HG03159 (cell line): ENCODE results near the gene PIANP.
"Not testable (repeated sequence)": the region's sequence is repeated elsewhere in the genome, so short reads cannot be mapped to it uniquely, and the experiment has no call there.

ENCODE experiments used
- ATAC-seq: cut with Tn5 transposase; IDR thresholded peaks from one replicate; pipeline ENCODE4 v1.9.1; 2021; ENCODE audit warnings: mild to moderate bottlenecking, moderate library complexity; ENCODE audit not compliant: unreplicated experiment

The PIANP gene

GRCh38 chr12:6708351-6708750 lies 7.7 kb upstream of the PIANP start:
- not testable (repeated sequence) for ATAC-seq

- ATAC-seq = no peak
Measured at GRCh38 chr12:6703631-6704030, 3.0 kb upstream of the PIANP start.

GRCh38 chr12:6701078-6701768 lies 608 bp upstream of the PIANP start:
- ATAC-seq = no peak

GRCh38 chr12:6699989-6700645 lies 498 bp downstream of the PIANP start:
- no peak for ATAC-seq

- ATAC-seq = no peak
Measured at GRCh38 chr12:6699259-6699988, 1.2 kb downstream of the PIANP start.

- no peak for ATAC-seq
Measured at GRCh38 chr12:6698352-6699046, 2.1 kb downstream of the PIANP start.

GRCh38 chr12:6697584-6698351 lies 2.8 kb downstream of the PIANP start:
- ATAC-seq = no peak

- no peak for ATAC-seq
Measured at GRCh38 chr12:6696690-6697583, 3.7 kb downstream of the PIANP start.

- no peak for ATAC-seq
Measured at GRCh38 chr12:6695313-6696045, 5.1 kb downstream of the PIANP start.

GRCh38 chr12:6694701-6695100 lies 5.9 kb downstream of the PIANP start:
- ATAC-seq = no peak

GRCh38 chr12:6693832-6694355 lies 6.7 kb downstream of the PIANP start:
- no peak for ATAC-seq

- no peak for ATAC-seq
Measured at GRCh38 chr12:6692888-6693287, 7.7 kb downstream of the PIANP start.

GRCh38 chr12:6691473-6691872 lies 9.1 kb downstream of the PIANP start:
- ATAC-seq = no peak

- ATAC-seq = peak; percentile 80
Measured at GRCh38 chr12:6688999-6689882, 11.4 kb downstream of the PIANP start, which contains the start of gene ZNF384. ZNF384 (minus strand) TSS chr12:6689375; CDS start chr12:6679520, 9,855 bp downstream.

GRCh38 chr12:6688543-6688998 lies 12.0 kb downstream of the PIANP start:
- peak; percentile 9 for ATAC-seq

GRCh38 chr12:6685814-6686213 lies 14.8 kb downstream of the PIANP start:
- no peak for ATAC-seq

- ATAC-seq = no peak
Measured at GRCh38 chr12:6684609-6685008, 16.0 kb downstream of the PIANP start.
